ENCODE results near the gene CEP164.

The CEP164 gene

DNA sequence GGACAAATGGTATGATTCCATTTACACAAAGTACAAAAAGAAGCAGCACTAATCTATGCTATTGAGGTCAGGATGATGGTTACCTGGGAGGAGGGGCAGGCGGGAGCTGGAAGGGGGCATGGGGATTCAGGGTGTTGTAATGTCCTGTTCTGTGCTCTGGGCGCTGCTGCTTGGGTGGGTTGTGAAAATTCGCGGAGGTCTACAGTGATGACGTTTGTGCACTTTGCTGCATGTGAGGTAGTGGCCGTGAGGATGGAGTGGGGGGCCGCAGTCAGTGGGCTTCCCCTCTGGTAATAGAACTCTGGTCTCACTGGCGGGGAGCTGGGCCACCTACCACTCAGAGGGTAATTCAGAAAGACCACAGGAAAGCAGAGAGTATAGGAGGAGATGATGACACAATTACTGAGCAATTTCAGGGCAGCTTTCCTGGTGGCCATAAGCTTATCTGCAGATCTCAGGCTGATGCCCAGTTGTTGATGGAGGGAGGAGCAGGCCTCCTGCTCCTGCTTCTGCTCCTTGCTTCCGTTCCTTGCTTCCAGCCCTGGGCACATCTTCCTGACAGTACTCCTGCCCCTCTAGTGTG lies 121.5 kb downstream of the CEP164 start:
- Histone ChIP-seq H3K23ac (ENCODE audit: low read depth, low read length, poor library complexity) (no peak overlapping the region), H3K18ac (ENCODE audit: low read length) (no peak overlapping the region), H2BK5ac (ENCODE audit: low read length) (no peak overlapping the region), H3K4me1 (ENCODE audit: control insufficient read depth in 2 of 2, insufficient read depth in 1 of 2, low read depth in 1 of 2, low read length in 2 of 2) (peaks cover 0 to 8% of the 10 kb centered on the region in 2 donors), H3K27ac (replicated peaks; ENCODE audit: low read length) (no peak overlapping the region), H3K4me3 (ENCODE audit: low read length in 2 of 2) (peak overlapping the region in 1 of 2 donors; percentile 15), H3K9ac (ENCODE audit: low read depth, low read length, poor library complexity) (no peak overlapping the region), H3K4me2 (ENCODE audit: insufficient read depth, low read length, poor library complexity, severe bottlenecking) (no peak overlapping the region), H3K14ac (ENCODE audit: low read length) (no peak overlapping the region), H3K4ac (ENCODE audit: low read length) (no peak overlapping the region), H2AK5ac (ENCODE audit: low read depth, low read length) (no peak overlapping the region), H4K91ac (ENCODE audit: low read depth, low read length, poor library complexity) (no peak overlapping the region), H2BK15ac (ENCODE audit: low read length) (no peak overlapping the region), H3K9me3 (replicated peaks in 1 of 2; ENCODE audit: control insufficient read depth in 2 of 2, insufficient read depth in 1 of 2, low read depth in 1 of 2, low read length in 2 of 2) (peaks cover 0 to 4% of the 10 kb centered on the region in 2 donors), H2AFZ (ENCODE audit: low read length) (no peak overlapping the region), H3K79me1 (ENCODE audit: low read depth, low read length) (no peaks in the 10 kb centered on the region), H2BK12ac (ENCODE audit: low read length) (no peak overlapping the region), H2BK120ac (ENCODE audit: low read depth, low read length) (no peak overlapping the region), H3K27me3 (ENCODE audit: control insufficient read depth in 3 of 3, insufficient read depth in 3 of 3, low read depth in 1 of 3, low read length in 3 of 3) (peaks cover 0 to 10% (median 1%) of the 10 kb centered on the region in 3 experiments), H3K36me3 (replicated peaks in 1 of 2; ENCODE audit: control insufficient read depth in 2 of 2, insufficient read depth in 2 of 2, low read length in 2 of 2) (no peaks in the 10 kb centered on the region), H4K8ac (ENCODE audit: low read depth, low read length) (no peak overlapping the region)
- no peak for DNase-seq (ENCODE audit: low spot score)
- WGBS, 2 donors (ENCODE audit: extremely low coverage in 2 of 2, insufficient read length in 2 of 2, insufficient replicate concordance in 1 of 2) = no CpG with 5 or more reads among the region's 9 CpGs

DNA sequence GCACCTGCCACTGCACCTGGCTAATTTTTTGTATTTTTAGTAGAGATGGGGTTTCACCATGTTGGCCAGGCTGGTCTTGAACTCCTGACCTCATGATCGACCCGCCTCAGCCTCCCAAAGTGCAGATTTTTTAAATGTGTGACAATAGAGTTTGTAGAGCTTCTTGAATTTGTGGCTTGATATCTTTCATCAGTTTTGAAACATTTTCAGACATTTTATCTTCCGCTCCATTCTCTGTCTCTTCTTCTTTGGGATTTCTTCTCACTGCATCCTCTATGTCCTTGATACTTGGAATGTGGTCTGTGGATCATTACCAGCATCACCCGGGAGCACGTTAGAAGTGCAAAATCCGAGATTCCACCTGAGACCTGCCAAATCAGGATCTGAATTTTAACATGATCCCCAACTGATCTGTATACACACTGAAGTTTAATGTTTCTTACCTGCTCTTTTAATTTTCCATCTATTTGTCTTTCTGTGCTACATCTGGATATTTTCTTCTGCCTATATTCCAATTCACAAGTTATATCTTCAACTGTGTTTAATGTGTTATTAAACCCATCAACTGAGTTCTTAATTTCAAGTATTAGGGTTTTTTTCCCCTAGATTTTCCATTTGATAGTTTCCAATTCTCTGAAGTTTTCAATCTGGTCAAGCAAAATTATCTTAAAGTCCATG lies 126.4 kb downstream of the CEP164 start:
- H2BK15ac ChIP-seq (ENCODE audit: low read length) = no peak overlapping the region
- H3K4me2 ChIP-seq (ENCODE audit: insufficient read depth, low read length, poor library complexity, severe bottlenecking) = no peak overlapping the region
- WGBS, 2 donors (ENCODE audit: extremely low coverage in 2 of 2, insufficient read length in 2 of 2, insufficient replicate concordance in 1 of 2) = no CpG with 5 or more reads among the region's 6 CpGs
- no peak overlapping the region for H2BK5ac ChIP-seq (ENCODE audit: low read length)
- peaks cover 0 to 4% of the 10 kb centered on the region in 2 donors for H3K9me3 ChIP-seq (replicated peaks in 1 of 2; ENCODE audit: control insufficient read depth in 2 of 2, insufficient read depth in 1 of 2, low read depth in 1 of 2, low read length in 2 of 2)
- no peak overlapping the region for H3K14ac ChIP-seq (ENCODE audit: low read length)
- no peak overlapping the region for H2AK5ac ChIP-seq (ENCODE audit: low read depth, low read length)
- no peak overlapping the region for H3K9ac ChIP-seq (ENCODE audit: low read depth, low read length, poor library complexity)
- H3K23ac ChIP-seq (ENCODE audit: low read depth, low read length, poor library complexity) = no peak overlapping the region
- no peak overlapping the region for H3K4me3 ChIP-seq (ENCODE audit: low read length in 2 of 2)
- H2AFZ ChIP-seq (ENCODE audit: low read length) = no peak overlapping the region
- H3K79me1 ChIP-seq (ENCODE audit: low read depth, low read length) = no peaks in the 10 kb centered on the region
- H2BK120ac ChIP-seq (ENCODE audit: low read depth, low read length) = no peak overlapping the region
- no peak overlapping the region for H3K27ac ChIP-seq (replicated peaks; ENCODE audit: low read length)
- no peak for DNase-seq (ENCODE audit: low spot score)
- no peak overlapping the region for H2BK12ac ChIP-seq (ENCODE audit: low read length)
- no peak overlapping the region for H4K91ac ChIP-seq (ENCODE audit: low read depth, low read length, poor library complexity)
- no peaks in the 10 kb centered on the region for H3K36me3 ChIP-seq (replicated peaks in 1 of 2; ENCODE audit: control insufficient read depth in 2 of 2, insufficient read depth in 2 of 2, low read length in 2 of 2)
- H4K8ac ChIP-seq (ENCODE audit: low read depth, low read length) = no peak overlapping the region
- H3K4ac ChIP-seq (ENCODE audit: low read length) = no peak overlapping the region
- H3K27me3 ChIP-seq (ENCODE audit: control insufficient read depth in 3 of 3, insufficient read depth in 3 of 3, low read depth in 1 of 3, low read length in 3 of 3) = peaks cover 0 to 27% (median 0%) of the 10 kb centered on the region in 3 experiments
- no peak overlapping the region for H3K18ac ChIP-seq (ENCODE audit: low read length)
- no peaks in the 10 kb centered on the region for H3K4me1 ChIP-seq (ENCODE audit: control insufficient read depth in 2 of 2, insufficient read depth in 1 of 2, low read depth in 1 of 2, low read length in 2 of 2)

DNA sequence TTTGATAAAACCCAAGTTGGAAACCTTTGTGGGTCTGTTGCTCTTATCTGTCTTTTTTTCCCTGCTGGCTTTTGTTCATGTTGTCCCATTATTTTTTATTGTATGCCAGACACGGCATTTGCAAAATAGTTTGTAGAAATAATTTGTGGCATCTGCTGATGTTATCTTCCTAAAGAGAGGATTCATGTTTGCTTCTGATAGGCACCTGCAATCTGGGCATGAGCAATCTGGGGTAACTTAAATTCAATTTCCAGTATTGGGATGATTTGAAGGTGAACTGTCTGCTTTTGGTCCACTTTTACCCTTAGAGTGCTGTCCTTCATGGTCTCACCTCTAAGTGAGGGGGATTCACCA lies 126.9 kb downstream of the CEP164 start:
- H3K9ac ChIP-seq (ENCODE audit: low read depth, low read length, poor library complexity) = no peak overlapping the region
- H3K4me3 ChIP-seq (ENCODE audit: low read length in 2 of 2) = no peak overlapping the region
- no peak overlapping the region for H3K4me2 ChIP-seq (ENCODE audit: insufficient read depth, low read length, poor library complexity, severe bottlenecking)
- H2BK15ac ChIP-seq (ENCODE audit: low read length) = no peak overlapping the region
- no peak overlapping the region for H4K8ac ChIP-seq (ENCODE audit: low read depth, low read length)
- H3K4ac ChIP-seq (ENCODE audit: low read length) = no peak overlapping the region
- DNase-seq (ENCODE audit: low spot score) = no peak
- no peak overlapping the region for H3K23ac ChIP-seq (ENCODE audit: low read depth, low read length, poor library complexity)
- no CpG with 5 or more reads among the region's 1 CpG for WGBS, 2 donors (ENCODE audit: extremely low coverage in 2 of 2, insufficient read length in 2 of 2, insufficient replicate concordance in 1 of 2)
- H3K14ac ChIP-seq (ENCODE audit: low read length) = no peak overlapping the region
- no peaks in the 10 kb centered on the region for H3K79me1 ChIP-seq (ENCODE audit: low read depth, low read length)
- no peaks in the 10 kb centered on the region for H3K4me1 ChIP-seq (ENCODE audit: control insufficient read depth in 2 of 2, insufficient read depth in 1 of 2, low read depth in 1 of 2, low read length in 2 of 2)
- H2AK5ac ChIP-seq (ENCODE audit: low read depth, low read length) = no peak overlapping the region
- H3K18ac ChIP-seq (ENCODE audit: low read length) = no peak overlapping the region
- no peak overlapping the region for H2BK12ac ChIP-seq (ENCODE audit: low read length)
- H3K9me3 ChIP-seq (replicated peaks in 1 of 2; ENCODE audit: control insufficient read depth in 2 of 2, insufficient read depth in 1 of 2, low read depth in 1 of 2, low read length in 2 of 2) = peaks cover 0 to 3% of the 10 kb centered on the region in 2 donors
- no peak overlapping the region for H2BK5ac ChIP-seq (ENCODE audit: low read length)
- H3K27me3 ChIP-seq (ENCODE audit: control insufficient read depth in 3 of 3, insufficient read depth in 3 of 3, low read depth in 1 of 3, low read length in 3 of 3) = peaks cover 0 to 27% (median 0%) of the 10 kb centered on the region in 3 experiments
- no peak overlapping the region for H2AFZ ChIP-seq (ENCODE audit: low read length)
- no peak overlapping the region for H4K91ac ChIP-seq (ENCODE audit: low read depth, low read length, poor library complexity)
- H3K27ac ChIP-seq (replicated peaks; ENCODE audit: low read length) = no peak overlapping the region
- H2BK120ac ChIP-seq (ENCODE audit: low read depth, low read length) = no peak overlapping the region
- no peaks in the 10 kb centered on the region for H3K36me3 ChIP-seq (replicated peaks in 1 of 2; ENCODE audit: control insufficient read depth in 2 of 2, insufficient read depth in 2 of 2, low read length in 2 of 2)

DNA sequence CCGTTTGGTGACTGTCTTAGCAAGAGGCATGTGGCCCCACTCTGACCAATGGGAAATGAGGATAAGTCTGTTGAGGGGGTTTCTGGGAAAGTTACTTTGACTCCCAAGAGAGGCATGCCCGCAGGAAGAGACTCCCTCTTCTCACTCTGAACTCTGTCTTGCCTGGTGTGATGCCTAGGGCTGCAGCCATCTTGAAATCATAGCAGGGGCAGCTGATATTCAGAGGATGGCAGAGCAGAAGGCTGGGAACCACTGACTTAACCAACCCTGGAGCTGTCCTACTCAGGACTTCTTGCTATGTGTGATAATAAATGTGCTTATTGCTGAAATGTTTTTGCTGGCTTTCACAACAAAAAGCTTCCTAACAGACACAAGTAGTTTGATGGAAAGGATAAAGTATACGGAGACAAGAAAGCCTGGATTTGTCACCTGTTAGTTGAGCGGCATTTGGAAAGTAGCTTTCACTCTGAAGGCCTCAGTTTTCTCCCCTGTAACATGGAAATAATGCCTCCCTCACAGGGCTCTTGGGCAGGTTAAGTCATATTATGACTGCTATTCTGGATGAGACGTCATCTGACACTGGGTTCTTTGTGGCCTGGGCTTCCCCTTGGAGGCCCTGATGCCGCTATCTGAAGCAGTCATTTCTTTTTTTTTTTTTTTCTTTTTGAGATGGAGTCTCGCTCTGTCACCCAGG lies 128.5 kb downstream of the CEP164 start:
- H3K9me3 ChIP-seq (replicated peaks in 1 of 2; ENCODE audit: control insufficient read depth in 2 of 2, insufficient read depth in 1 of 2, low read depth in 1 of 2, low read length in 2 of 2) = peaks cover 0 to 2% of the 10 kb centered on the region in 2 donors
- H3K27me3 ChIP-seq (ENCODE audit: control insufficient read depth in 3 of 3, insufficient read depth in 3 of 3, low read depth in 1 of 3, low read length in 3 of 3) = peaks cover 0 to 30% (median 0%) of the 10 kb centered on the region in 3 experiments
- H3K36me3 ChIP-seq (replicated peaks in 1 of 2; ENCODE audit: control insufficient read depth in 2 of 2, insufficient read depth in 2 of 2, low read length in 2 of 2) = no peaks in the 10 kb centered on the region
- peaks cover 0 to 3% of the 10 kb centered on the region in 2 donors for H3K4me1 ChIP-seq (ENCODE audit: control insufficient read depth in 2 of 2, insufficient read depth in 1 of 2, low read depth in 1 of 2, low read length in 2 of 2)
- no CpG with 5 or more reads among the region's 7 CpGs for WGBS, 2 donors (ENCODE audit: extremely low coverage in 2 of 2, insufficient read length in 2 of 2, insufficient replicate concordance in 1 of 2)
- no peak overlapping the region for H3K4me2 ChIP-seq (ENCODE audit: insufficient read depth, low read length, poor library complexity, severe bottlenecking)
- H2BK15ac ChIP-seq (ENCODE audit: low read length) = no peak overlapping the region
- no peak overlapping the region for H3K14ac ChIP-seq (ENCODE audit: low read length)
- no peak overlapping the region for H2BK12ac ChIP-seq (ENCODE audit: low read length)
- H4K91ac ChIP-seq (ENCODE audit: low read depth, low read length, poor library complexity) = no peak overlapping the region
- no peak overlapping the region for H3K9ac ChIP-seq (ENCODE audit: low read depth, low read length, poor library complexity)
- H3K4me3 ChIP-seq (ENCODE audit: low read length in 2 of 2) = no peak overlapping the region
- H2AFZ ChIP-seq (ENCODE audit: low read length) = no peak overlapping the region
- H3K4ac ChIP-seq (ENCODE audit: low read length) = no peak overlapping the region
- no peak overlapping the region for H2BK120ac ChIP-seq (ENCODE audit: low read depth, low read length)
- H3K79me1 ChIP-seq (ENCODE audit: low read depth, low read length) = no peaks in the 10 kb centered on the region
- no peak overlapping the region for H3K27ac ChIP-seq (replicated peaks; ENCODE audit: low read length)
- H3K23ac ChIP-seq (ENCODE audit: low read depth, low read length, poor library complexity) = no peak overlapping the region
- no peak overlapping the region for H2BK5ac ChIP-seq (ENCODE audit: low read length)
- H4K8ac ChIP-seq (ENCODE audit: low read depth, low read length) = no peak overlapping the region
- H3K18ac ChIP-seq (ENCODE audit: low read length) = no peak overlapping the region
- DNase-seq (ENCODE audit: low spot score) = no peak
- no peak overlapping the region for H2AK5ac ChIP-seq (ENCODE audit: low read depth, low read length)
